Fibroblast of the aortic adventitia (primary cell): ENCODE data around the gene SEPTIN5. TPM values are rescaled to one million over a fixed set of nuclear protein-coding genes. Genes with fewer than 3 reads are reported as not detected.

Experiments
- DNase-seq: peaks from one replicate; pipeline ENCODE4 v3.0.0-alpha.2; 2010; ENCODE audit warnings: low read depth
- H3K4me3 ChIP-seq: 2 replicates; pipeline ENCODE4 v1.5.1; 2011; ENCODE audit warnings: low read depth, mild to moderate bottlenecking, control low read depth, low read length, moderate library complexity
- total RNA-seq: library from RNA; depleted of rRNA; stranded (reverse); fragments of >200 nt; gene quantifications from 2 replicates; pipeline ENCODE4 v1.2.3, GENCODE V29; 2012; ENCODE audit warnings: low replicate concordance
- TF ChIP-seq, protein P1 (sequence below): IDR thresholded peaks from 2 replicates; pipeline ENCODE4 v1.5.1; 2011; ENCODE audit warnings: mild to moderate bottlenecking, low read length, control low read depth, inconsistent platforms; ENCODE audit not compliant: insufficient read depth

Gene SEPTIN5
- total RNA-seq, 1 donor = 18.4 TPM

DNA sequence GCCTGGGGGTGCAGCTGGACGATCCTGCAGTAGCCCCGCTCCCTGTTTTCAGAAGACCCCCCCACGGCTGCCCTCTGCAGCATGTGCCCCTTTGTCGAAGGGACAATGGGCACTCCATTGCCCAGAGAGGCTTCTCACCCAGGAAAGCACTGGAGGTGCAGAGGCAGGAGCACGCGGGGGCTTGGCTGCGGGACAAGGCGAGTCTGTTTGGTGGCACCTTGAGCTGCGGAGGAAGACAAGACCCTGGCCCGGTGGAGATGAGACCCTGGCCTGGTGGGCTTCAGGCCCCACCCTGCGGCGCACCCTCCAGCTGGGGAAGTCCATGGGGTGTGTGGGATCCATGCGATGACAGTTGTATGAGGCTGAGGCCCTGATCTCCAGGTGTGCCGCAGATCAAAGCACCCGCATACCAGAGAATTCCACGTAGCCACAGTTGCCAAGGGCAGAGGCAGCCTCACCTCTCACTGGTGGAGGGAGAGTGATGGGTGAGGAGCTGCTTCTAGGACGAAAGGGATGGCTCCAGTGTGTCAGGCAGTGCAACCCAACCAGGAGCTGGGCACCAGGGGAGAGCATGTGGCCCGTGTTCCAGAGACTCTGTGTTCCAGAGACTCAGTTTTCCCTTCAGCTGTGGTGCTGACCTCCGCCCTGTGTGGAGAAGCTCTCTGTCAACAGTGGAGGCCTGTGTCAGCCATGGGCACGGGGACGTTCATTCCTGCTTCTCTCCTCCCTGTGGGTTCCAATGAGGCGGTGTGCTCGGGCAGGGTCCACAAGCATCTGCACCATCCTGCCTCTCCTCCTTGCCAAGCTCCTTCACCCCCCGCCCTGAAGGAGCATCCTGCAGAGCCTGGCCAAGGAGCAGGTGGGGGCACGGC, 56.3 kb downstream of the SEPTIN5 start:
- DNase-seq = no peak
- H3K4me3 ChIP-seq = no peak overlapping the region
- TF ChIP-seq, protein P1, sequence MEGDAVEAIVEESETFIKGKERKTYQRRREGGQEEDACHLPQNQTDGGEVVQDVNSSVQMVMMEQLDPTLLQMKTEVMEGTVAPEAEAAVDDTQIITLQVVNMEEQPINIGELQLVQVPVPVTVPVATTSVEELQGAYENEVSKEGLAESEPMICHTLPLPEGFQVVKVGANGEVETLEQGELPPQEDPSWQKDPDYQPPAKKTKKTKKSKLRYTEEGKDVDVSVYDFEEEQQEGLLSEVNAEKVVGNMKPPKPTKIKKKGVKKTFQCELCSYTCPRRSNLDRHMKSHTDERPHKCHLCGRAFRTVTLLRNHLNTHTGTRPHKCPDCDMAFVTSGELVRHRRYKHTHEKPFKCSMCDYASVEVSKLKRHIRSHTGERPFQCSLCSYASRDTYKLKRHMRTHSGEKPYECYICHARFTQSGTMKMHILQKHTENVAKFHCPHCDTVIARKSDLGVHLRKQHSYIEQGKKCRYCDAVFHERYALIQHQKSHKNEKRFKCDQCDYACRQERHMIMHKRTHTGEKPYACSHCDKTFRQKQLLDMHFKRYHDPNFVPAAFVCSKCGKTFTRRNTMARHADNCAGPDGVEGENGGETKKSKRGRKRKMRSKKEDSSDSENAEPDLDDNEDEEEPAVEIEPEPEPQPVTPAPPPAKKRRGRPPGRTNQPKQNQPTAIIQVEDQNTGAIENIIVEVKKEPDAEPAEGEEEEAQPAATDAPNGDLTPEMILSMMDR = no peak

DNA sequence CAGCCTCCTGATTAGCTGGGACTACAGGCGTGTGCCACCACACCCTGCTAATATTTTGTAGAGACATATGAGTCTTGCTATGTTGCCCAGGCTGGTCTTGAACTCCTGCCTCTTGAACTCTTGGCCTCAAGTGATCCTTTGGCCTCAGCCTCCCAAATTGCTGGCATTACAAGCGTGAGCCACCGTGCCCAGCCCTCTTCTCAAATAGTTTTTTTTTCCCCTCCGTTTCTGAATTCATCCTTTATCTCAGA, 58.0 kb downstream of the SEPTIN5 start:
- TF ChIP-seq, protein P1 = no peak
- no peak for DNase-seq
- H3K4me3 ChIP-seq = no peak overlapping the region

Other genes starting within 250 kb of the SEPTIN5 start
- gene UFD1, start 235.3 kb upstream of the SEPTIN5 start, total RNA-seq = 16.3 and 70.8 TPM in 2 replicates
- gene CDC45, start 234.6 kb upstream of the SEPTIN5 start, total RNA-seq = 2.3 and 22.9 TPM in 2 replicates
- 0.27 and 1.6 TPM in 2 replicates for gene CLDN5, start 190.1 kb upstream of the SEPTIN5 start, total RNA-seq
- 2.1 and 20.1 TPM in 2 replicates for gene GP1BB, start 9.0 kb downstream of the SEPTIN5 start, total RNA-seq
- gene TBX1, start 46.3 kb downstream of the SEPTIN5 start, total RNA-seq = 2.8 TPM in 1 of 2 replicates, not detected in the other
- gene GNB1L, start 140.4 kb downstream of the SEPTIN5 start, total RNA-seq = 4.0 and 5.2 TPM in 2 replicates
- 5.9 and 10.8 TPM in 2 replicates for gene RTL10, start 140.4 kb downstream of the SEPTIN5 start, total RNA-seq
- 120 and 151 TPM in 2 replicates for gene COMT, start 227.3 kb downstream of the SEPTIN5 start, total RNA-seq
- gene TXNRD2, start 227.3 kb downstream of the SEPTIN5 start, total RNA-seq = 16.4 and 16.8 TPM in 2 replicates